GM12872 (cell line): ENCODE measurements around the gene FSTL1.

Source experiments
- TF ChIP-seq, protein P1 (sequence below): IDR thresholded peaks from 3 replicates; pipeline ENCODE4 v1.5.1; 2011; ENCODE audit warnings: low read depth, mild to moderate bottlenecking, low read length, moderate library complexity; ENCODE audit not compliant: insufficient read depth

Gene FSTL1

DNA sequence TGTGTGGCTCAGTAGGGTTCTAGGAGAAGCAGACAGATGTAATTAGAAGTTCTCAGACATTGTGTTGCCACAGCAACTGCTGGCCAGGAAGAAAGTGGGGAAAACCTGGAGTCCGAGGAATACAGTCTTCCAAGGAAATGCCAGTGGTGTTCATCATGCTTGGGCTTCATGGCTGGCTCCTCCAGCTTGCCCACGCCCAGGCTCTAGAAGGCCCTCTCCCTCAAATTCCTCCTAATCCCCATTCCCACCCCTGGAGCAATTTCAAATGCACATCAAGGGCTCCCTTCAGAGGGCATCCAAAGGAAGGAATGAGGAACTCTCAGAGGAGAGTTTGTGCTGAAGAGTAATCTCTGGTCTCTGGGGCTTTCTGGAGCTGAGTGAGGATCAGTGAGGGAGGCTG, 21.9 kb downstream of the FSTL1 start:
- TF ChIP-seq, protein P1, sequence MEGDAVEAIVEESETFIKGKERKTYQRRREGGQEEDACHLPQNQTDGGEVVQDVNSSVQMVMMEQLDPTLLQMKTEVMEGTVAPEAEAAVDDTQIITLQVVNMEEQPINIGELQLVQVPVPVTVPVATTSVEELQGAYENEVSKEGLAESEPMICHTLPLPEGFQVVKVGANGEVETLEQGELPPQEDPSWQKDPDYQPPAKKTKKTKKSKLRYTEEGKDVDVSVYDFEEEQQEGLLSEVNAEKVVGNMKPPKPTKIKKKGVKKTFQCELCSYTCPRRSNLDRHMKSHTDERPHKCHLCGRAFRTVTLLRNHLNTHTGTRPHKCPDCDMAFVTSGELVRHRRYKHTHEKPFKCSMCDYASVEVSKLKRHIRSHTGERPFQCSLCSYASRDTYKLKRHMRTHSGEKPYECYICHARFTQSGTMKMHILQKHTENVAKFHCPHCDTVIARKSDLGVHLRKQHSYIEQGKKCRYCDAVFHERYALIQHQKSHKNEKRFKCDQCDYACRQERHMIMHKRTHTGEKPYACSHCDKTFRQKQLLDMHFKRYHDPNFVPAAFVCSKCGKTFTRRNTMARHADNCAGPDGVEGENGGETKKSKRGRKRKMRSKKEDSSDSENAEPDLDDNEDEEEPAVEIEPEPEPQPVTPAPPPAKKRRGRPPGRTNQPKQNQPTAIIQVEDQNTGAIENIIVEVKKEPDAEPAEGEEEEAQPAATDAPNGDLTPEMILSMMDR = no peak

DNA sequence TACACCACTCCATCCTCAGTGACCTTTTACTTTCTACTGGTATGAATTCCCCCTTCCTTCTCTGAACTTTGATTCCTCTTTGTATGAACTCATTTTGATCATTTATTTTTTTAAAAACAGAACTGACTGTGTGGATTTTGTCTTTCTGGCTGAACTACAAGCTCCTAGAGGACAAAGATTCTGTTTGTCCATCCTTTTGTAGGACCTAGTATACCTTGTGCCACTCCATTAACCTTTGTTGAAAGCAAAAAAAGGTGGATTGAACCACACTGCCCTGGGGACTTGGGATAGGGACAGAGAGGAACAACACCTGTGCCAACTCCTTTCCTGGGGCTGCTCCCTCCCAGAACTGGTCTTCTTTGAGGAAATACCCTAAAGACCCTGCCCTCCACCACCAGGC, 23.6 kb downstream of the FSTL1 start:
- TF ChIP-seq, protein P1 = no peak

DNA sequence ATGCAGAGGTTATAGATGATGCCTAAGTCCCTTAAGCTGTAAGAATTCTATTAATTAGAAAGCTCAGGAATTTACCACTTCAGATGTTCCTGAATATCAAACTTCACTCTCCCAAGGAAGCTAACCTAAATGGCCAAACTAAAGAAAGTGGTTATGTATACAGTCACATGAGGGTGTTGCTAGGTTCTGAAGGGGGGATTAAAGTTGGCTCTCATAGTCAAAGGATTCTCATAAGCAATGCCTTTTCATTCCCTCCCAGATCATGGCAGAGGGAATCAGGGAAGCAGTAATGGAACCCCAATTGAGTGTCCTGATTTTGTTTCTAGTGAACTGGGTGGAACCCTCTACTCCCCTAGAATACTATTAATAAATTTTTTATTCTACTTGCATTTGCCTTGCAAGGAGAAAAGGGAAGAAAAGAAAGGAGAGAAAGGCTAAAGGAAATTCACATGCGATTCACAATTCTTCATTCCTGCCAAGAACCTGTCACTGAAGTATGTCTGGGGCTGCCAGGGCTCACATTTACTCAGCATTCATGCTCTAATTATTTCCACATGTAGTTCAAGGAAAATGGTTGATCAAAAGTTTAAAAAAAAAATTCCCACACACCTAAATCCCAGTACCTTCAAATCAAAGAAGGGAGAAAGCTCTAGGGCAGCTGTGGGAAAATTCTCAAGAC, 25.1 kb downstream of the FSTL1 start:
- TF ChIP-seq, protein P1 = no peak

DNA sequence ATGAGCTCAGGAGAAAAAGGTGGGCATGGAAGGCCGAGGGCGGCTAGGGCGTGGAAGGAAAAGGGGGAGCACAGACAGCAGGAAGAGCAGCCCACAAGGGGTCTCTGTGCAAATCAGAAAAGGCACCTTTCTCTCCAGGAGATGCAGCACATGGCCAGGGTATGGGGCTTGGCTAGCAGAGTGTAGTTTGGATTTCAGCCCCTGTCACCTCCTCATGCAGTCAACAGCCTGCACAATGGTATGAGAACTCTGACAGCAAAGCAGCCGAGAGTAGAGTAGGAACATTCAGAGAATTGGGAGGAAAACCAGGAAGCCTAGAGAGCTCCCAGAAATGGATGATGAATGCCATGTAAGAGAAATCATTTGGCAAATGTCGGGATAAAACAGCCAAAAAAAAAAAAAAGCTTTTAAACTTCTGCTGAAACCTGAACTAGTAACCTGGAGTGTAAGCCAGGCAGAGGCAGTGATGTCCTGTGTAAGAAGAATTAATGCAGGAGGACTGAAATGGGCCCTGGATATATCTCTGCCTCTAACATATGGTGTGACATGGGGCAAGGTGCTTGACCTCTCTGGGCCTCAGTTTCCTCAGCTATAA, 25.7 kb downstream of the FSTL1 start:
- TF ChIP-seq, protein P1 = no peak

DNA sequence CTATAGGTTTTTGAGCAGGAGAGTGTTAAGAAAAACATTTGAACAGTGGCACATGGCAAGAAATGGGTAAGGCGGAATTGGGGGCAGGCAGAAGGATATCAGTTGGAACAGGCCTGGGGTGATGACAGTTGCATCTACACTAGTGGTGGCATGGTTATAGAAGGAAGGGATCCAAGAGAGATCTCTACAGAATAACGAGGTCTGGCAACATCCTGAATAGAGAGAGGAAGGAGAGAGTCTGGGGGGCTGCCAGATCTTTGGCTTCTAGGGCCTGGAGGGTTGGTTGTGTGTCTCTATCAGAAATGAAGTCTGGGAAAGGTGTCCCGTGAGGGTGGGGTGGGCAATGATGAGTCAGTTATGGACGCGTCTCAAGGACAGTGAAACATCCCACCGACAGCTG, 26.3 kb downstream of the FSTL1 start:
- TF ChIP-seq, protein P1 = no peak

DNA sequence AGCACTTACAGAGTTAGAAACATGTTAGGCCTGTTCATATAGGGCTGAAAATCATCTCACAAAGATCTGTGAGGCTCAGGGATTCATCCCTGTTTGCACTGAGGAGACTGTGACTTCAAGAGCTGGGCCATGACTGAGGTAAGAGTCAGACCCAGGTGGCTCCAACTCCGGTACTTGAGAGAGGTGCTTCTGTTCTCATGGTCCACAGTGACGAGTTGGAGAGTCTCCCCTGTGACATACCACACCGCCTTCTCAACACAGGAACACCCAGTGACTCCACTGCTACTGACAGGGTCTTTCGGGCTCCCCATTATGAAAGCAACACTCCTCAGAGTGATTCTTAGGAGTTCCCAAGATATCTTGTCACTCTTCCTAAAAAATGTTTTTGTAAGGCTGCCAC, 27.4 kb downstream of the FSTL1 start:
- TF ChIP-seq, protein P1 = no peak

DNA sequence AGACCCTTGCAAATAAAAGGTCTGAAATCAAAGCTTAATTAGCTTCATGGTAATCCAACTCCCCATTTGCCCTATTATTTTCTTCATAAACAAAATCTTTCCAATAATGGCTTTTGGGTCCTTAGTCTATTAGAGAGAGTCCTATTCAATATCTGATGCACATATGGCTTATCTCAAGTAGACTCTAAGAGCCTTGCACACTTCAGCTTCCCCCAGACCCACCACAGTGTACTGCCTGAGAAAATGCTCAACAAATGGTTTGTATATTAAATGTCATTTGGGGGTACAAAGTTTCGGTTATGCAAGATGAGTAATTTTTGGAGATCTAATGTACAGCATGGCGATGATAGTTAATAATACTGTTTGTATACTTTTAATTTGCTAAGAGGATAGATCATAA, 28.9 kb downstream of the FSTL1 start:
- TF ChIP-seq, protein P1 = no peak
